HG02610 (cell line): Measurements from ENCODE around the gene TGFBRAP1.

ENCODE experiments used
- ATAC-seq: cut with Tn5 transposase; IDR thresholded peaks from one replicate; pipeline ENCODE4 v1.9.1; 2021; ENCODE audit warnings: mild to moderate bottlenecking, moderate library complexity; ENCODE audit not compliant: unreplicated experiment

TGFBRAP1 gene

DNA sequence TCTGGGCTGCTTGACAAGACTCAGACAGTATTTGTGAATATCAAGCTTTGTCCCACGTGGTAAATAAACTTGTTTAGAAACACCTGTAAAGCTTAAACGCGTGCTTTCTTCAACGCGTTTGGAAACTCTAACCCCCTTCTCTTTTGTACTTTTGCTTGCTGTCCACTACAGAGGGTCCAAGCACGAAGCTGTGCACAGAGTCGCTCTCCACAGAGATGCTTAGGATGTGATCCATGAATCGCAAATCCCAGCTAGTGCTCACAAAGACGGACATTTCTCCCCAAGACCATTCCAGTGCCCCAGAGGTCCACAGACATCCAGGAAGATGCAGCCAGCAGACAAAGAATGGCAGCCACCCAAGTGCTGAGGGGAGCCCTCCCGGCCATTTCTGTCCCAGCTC is 88.1 kb downstream of the TGFBRAP1 start, which contains the start of gene GPR45:
TSS of gene GPR45 (plus strand) at position 301 of the 400 bp plus-strand sequence. CDS start 116 bp downstream, outside the sequence.
- ATAC-seq, result no peak

DNA sequence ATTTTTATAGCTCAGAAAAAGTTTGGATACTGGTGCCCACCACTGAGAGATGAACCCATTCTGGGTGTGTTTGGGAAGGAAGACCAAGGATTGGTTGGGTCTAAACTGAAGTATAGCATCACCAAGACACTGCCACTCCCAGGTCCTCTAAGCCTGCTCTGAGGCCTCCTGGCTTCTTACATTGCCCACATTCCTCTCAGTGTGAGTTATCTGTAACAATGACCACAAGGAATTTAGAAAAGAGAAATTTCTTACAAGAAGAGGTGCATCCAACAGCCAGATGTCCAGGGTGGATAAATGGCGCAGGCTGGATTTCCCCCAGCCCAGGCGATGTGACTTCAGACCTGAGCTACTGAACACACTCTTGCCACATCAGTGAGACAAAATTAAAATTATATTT is 89.6 kb downstream of the TGFBRAP1 start:
- no peak for ATAC-seq

DNA sequence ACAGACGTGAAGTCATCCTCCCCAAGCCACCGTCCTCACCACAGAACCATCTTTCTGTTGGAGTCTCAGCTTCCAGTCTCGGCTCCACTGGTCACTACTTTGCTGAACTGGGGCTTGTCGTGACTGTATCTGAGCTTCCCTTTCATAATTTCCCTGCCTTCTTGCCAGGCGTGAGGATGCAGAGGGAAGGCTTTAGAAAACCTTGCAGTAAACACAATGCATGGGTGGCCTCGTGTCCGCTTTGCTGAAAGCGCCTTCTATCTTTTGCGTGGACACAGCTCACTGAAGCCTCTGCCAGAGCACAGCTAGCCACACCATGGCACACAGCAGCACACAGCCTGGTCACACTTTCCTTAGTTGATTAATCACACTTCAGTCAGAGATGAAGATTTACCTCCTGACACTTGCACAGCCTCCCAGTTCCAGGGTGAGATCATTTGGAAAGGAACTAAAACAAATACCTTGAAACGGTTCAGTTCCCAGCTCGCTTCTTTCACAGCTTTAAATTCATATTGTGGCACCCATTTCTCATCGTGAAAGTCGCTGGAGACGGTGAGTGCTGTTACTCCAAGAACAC is 90.8 kb downstream of the TGFBRAP1 start:
- ATAC-seq, result no peak

DNA sequence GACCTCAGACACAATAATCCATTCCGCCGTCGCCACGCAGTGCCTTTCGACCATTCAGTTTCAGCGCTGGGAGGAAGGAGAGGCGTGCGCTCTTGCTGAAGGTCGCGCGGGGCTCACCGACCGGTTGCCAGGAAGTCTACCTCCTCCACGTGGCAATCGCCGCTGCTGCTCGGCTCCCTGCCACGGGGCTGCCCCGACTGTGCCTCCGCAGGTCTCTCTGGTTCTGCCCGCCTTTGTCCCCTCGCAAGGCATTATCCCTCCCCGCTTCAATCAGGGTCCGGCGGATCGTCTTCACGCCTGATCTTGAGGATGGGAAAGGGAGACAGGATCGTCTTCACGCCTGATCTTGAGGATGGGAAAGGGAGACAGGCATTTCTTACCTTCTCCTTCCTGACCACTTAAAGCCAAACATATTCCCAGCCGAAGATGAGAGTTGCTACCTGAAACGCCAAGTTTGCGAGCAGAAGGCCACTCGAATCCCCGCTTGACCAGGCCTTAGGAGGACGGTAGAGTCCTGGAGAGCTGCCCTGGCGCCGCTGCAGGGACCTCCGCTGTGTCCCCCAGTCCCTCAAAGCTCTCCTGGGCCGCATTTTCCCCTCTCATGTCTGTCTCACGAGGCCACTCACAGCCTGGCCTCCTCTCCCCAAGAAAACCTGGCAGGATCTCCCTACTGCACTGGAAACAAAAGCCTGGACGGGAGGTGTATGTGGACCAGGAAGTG is 92.3 kb downstream of the TGFBRAP1 start:
- no peak for ATAC-seq

DNA sequence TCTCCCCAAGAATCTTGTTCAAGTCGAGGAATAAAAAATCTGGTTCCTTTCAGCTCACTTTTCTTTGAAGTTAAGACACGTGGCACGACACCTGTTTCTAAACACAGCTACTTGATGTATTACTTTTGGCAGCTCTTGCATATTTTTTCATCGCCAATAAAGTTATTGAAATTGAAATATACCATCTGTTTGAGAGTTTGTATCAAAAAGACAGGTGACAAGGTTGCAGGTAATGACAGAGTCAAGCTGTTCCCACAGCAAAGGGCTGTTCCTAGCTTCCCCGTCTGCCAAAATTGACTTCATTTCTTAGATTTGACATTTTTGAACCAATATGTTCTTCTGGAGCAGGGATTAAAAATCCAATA is 93.5 kb downstream of the TGFBRAP1 start:
- ATAC-seq, result no peak

DNA sequence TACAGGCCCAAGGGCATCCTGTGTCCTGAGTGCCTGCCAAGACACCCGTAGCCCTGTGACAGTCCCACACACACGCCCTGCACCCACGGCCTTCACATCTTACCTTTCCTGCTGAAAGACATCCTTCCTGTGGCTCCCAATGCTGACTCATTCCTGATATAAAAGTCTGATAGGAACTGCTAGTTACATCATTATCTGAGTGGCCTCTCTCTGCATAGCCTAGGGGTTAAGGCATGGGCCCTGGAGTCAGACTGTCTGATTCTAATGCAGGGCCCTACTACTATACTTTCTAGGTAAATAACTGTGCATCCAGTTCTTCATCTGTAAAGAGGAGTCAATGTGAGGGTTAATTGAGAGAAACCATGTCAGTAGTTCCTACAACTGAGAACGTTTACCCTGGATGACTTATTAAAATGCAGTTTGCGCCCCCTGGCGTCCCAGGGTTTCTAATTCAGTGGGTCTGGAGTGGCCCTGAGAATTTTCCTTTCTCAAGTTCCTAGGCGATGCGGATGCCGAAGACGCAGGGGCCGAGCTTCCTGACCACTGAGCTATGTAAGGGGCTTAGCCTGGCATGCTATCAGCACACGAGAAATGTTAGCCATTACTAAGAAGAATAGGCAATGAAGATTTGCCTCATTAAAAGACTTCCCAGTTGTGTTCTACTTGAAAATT is 94.0 kb downstream of the TGFBRAP1 start:
- ATAC-seq, result peak; percentile 52

DNA sequence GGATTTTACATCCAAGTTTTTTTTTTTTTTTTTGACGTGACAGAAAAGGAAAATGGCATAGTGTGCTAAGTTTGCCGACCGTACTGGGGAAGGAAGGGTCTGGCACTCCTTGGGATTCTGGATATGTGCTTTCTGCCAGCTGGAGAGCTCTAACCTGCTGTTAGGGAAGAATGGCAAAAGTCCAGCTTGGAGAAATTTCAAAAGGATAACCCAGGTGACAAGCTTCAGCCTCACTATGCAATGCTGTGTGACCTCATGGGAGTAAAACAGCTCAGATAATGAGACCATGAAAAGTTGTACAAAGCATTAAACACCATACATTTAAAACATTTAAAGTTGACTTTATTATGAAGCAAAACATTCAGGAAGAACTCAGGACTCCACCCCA is 98.3 kb downstream of the TGFBRAP1 start:
- ATAC-seq, result no peak

DNA sequence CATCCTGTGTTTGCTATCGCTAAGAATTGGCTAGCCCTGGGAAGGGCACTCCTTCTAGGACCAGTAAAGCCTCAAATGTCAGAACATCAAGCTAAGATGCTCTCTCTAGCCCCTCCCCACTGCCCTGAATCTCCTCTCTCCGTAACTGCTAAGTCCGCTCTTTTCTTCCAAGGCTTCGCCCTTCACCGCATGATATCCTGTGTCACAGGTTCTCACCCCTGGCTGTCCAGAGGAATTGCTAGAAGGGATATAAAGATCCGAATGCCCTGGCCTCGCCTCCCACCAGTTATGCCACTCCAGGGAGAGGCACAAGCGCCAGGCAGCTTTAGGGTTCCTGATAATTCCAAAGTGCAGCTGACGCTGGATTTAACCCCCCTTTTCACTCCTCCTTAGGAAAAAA is 105.1 kb downstream of the TGFBRAP1 start:
- ATAC-seq, result no peak

DNA sequence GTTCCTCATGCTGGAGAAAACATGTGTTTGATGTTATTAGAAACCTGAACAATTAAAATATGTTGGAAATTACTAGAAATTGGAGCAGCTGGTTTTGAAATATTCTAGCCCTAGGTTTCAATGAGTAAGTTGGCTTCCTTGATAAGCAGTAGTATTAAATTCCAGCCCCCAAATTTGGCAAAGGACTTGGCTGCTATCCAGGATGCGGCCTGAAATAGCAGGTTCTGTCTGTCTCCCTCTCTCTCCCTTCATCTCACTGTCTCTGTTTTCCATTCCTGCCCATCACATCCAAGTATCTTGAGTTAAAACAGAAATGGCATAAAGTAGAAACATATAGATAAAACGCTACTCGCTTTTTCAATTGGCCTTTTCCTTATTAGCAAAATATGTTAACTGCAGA is 108.9 kb downstream of the TGFBRAP1 start:
- ATAC-seq, result no peak

DNA sequence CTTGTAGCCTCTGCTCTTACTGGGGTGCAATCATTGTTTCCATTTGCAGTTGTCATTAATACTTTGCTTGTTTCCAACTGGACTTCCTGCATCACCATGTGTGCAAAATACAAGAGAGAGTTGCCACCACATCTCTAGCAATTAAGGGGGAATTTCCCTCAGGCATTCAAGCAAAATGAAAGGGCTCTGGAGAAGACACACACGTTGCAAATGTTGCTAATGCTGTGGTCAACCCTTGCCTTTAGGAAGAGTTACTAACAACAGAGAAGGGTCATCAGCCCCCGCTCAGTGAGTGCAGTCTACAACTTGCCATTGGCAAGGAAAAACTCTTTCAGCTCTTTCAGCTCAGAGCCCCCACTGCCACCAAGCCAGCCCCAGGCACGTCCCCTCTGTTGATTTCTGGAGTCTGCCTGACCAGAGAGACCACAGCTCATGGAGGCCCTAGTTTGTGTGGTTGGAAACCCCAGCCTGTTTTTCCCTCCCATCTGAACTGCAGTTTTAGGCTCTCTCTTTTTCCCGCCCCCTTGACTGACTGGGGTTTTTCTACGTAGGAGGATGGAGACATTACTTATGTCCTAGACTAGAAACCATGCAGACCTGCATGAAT is 113.8 kb downstream of the TGFBRAP1 start:
- no peak for ATAC-seq
